ENCODE results near the gene TSEN54.

DNA sequence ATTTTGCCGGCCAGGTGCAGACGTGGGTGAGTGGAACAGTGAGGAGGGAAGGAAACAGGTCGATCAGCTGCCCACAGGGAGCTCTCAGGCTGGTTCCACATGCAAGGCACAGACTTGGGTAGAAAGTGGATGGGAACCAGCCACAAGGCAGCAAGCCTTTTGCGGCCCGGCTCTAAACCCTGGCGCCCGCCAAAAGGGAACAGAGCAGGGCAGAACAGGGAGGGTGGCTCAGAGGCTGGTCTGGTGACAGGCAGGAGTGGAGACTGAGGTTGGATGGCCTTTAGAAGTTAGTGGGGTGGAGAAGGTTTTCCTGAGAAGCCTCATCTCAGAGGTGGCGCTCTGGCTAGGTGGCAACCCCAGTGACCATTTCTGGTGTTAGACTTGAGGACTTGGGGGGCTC, 19.5 kb downstream of the TSEN54 start:
- TF ChIP-seq CTCF (IDR thresholded peaks at IDR 0.05) (no peak), POLR2A (IDR thresholded peaks at IDR 0.05) (no peak)
